ENCODE results near the gene CXXC4.

Gene CXXC4

DNA sequence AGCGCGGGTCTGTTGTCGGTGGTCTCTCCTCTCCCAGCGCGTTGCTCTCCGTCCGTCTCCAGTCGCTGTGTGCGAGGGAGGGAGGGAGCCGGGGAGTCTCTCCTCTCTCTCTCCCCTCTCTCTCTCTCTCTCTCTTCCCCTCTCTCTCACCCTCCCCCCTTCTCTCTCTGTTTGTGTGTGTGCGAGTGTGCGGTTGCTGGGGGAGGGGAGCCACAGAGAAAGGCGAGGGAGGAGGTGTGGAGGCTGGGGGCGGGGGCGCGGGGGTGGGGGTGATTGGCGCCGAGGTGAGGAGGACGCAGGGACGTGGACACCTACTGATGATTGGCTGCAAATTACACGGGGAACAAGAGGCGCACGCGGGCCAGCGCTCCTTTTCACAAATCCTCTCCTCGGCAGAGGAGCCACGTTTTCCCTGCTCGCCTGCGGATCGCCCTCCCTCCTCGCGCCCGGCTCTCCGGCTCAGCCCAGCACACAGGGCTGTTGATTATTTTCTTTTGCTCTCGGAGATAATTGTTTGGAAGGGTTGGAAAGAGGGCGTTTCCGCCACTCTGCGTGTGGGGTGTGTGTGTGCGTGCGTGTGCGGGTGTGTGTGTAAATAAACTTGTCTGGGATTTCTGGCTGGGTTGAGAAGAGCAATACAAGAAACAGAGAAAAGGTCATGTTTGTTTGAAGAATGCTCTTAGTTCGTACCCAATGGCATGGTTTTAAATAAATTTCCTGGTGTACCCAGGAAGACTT lies at the start of gene CXXC4:
Gene CXXC4 (minus strand): TSS at position 73 of the 738 bp plus-strand sequence. CDS start 3,092 bp downstream, outside the sequence.
- no peak for FAIRE-seq

DNA sequence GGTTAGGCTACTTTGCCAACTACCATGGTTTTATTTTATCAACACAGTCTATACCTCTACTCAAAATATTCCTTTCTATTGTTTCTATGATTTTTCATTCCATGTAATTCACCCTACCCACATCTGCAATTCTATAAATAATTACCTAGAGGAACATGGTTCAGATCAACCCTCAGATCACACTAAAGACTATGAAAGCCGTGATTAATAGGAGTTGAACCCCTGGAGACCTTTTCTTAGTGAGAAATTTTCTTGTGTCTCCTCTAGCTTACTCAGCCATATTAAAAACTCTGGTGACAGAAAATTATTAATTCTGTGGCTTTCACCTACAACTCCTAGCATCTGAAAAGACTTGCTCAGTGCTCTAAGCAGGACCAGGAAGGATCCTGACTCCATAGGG lies 38.5 kb upstream of the CXXC4 start:
- FAIRE-seq: no peak

DNA sequence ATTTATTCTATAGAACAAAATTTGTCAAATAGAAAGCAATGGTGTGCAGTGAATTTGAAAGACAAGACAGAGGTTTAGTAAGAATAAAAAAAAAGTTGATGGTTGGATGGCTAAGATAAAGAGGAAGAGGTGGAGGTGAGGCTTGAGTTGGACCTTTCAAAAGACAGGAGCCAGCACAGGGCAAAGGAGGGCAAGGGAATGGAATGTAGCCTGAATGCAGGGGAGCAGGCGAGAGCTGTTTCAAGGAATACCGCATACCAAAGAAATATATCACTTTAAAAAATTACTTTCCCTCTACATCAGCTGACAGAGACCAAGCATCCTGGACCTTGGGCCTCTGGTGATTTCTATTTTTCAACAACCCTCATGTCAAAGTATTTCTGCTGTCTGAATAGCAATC lies 38.0 kb upstream of the CXXC4 start:
- no peak for FAIRE-seq

DNA sequence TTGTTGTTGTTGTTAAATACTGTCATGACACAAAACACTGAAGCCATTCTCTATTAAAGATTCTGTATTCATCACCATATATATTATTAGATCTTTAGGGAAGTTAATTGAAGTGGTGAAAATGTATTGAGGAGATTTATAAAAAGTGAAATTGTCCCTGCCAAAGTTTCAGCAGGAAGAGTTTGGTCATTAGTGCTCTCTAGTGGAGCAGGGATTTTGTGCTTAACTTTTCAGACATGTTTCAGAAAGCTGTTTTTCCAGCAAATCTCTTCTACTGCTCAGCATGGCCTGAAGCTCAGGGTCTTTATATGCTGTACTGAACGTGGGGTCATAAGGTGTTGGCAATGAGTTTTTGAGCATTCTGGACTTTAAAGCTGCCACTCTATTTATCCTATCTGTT lies 36.7 kb upstream of the CXXC4 start:
- no peak for FAIRE-seq

DNA sequence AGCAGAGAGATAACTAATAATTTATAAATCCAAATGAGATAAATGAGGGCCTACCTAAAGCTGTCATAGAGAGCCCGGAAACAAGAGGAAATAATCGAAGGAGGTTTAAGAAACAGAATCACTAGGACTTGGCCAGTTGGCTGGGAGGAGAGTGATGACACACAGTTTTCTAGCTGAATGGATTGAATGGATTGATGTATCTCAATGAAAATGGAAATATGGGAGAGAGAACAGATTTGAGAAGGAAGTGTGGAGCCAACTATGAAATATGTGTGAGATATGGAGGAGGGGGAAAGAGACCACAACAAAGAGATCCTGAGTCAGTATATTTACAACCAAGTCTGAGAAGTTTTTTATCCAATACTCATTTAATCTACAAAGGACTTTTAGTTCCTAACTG lies 35.7 kb upstream of the CXXC4 start:
- no peak for FAIRE-seq

DNA sequence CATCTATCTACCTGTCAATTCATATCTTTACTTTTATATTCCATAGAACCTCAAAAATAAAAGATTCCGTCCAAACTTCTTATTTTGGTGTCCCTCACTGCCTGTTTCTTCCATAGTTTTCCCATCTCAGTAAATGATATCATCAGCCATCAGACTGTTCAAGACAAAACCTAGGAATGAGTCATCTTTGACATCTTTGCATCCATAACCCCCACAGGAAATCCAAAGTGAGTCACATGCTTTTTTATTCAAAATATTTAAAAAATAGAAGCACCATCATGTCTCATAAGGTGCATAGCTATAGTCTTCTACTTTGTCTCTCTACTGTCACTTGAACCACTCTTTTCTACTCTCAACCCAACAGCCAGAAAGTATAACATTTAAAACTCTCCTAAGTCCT lies 29.9 kb upstream of the CXXC4 start:
- FAIRE-seq: no peak

DNA sequence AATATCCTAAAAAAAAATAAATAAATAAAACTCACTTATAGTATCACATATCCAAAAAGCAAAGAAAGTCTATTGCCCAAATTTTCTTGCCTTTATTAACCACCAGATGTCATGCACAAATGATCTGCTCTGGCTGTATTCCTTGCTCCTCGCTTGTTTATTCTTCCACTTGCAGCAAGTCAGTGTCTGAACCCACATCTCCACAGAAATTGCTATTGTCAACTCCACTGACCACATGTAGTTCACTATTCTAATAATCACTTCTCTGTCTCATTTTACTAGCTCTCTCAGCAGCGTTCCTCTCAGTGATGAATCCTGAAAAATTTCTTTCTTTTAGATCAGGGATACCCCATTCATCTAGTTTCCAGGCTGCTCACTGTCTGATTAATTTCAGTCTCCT lies 29.3 kb upstream of the CXXC4 start:
- no peak for FAIRE-seq

DNA sequence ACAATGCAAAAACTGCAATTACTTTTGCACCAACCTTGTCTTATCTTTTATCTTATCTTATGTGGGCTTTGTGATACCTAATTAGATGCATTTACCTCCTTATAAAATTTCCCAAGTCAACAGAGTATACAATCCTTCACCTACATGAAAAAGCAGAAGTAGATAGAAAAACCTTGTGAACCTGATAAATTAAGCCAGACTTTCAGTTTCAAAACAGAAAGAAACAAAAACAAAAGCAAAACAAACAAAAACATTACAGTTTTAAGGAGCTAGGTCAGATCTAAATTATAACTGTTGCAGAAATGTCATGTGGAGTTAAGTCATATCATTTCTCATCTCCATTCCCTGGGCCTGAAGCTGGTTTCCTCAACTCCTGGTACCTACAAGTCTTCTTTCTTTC lies 24.9 kb upstream of the CXXC4 start:
- FAIRE-seq: no peak

DNA sequence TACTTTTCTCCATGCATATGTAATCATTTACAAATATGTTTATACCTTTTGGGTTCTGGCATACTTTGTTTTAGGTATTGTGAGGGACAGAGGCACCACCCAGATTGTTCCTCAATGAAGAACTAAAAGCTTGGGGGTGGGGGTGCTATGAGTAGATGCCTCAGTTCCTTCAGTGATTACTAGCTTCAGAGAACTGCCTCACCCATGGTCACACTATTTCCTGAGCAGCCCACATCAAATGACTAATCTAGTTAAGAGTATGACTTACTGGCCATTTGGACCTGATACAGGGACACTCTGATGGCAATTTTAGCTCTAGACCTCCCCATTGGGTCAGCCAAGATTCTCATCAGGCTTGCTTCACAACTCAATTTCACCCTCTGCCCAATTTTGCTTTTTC lies 22.2 kb upstream of the CXXC4 start:
- FAIRE-seq: no peak

DNA sequence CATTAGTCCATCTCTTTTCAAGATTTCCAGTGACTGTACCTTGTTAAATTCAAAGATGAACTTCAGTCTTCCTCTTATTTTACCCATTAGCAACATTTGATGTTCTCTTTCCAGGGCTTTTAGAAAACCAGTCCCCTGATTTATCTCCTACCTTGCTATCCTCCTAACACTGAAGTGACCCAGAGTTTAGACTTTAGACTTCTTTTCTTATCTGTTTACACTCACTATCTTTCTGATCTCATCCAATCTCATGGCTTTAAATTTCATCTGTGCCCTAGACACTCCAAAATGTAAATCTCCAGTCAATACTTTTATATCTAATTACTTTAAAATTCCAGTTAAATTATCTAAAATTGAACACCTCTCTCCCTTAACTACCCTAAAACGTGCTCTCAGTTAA lies 13.5 kb upstream of the CXXC4 start:
- no peak for FAIRE-seq

DNA sequence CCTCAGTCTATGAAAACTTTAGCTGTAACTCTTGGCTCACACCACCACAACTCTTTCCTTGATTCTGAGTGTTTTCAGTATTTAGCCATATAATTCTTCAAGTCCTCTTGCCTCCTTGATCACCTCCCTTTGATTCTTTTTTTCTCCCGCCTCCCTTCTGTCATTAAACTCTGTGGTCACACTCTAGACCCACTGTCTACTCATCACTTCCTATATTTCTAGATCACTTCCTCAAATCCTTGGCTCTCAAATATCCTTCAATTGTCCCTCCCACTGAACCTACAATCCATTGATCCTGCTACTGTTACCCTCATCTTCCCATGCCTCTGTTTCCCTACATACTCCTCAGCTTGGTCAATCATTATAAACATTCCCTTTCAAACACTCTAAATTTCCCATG lies 12.4 kb upstream of the CXXC4 start:
- FAIRE-seq: no peak

DNA sequence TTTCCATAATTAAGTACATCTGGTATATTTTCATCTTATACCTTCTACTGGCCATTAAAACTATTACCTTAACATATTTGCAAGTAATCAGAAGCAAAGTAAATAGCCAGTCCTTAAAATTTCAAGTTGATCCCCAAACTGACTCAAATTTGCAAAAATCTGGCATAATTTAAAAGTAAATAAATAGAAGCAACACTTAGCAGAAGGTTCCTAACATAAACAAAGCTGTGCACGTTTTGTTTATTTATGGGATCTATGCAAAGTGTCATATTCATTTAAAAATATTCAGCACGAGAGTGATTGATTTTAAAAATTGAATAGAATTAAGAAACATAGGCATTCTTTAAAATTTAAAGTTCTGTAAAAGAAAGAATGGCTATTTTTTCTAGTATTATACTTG lies 9.8 kb upstream of the CXXC4 start:
- FAIRE-seq: no peak

DNA sequence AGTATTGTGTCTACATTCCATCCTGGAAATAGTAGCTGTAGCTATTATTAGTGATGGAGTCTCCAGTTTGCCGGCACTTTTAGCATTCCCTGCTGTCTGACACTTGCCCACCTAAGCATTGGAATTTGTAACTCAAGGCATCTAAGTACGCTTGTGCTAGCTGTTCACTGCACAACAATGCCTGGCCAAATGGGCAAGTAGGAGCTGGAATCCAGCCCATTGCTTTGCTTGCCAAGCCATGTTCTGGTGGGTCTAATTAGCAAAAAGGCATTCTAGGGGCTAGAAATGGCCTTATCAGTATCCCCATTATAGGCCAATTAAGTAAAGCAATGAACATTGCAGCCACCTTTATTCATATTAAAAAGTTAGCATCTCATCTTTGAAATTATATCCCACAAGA lies 7.8 kb upstream of the CXXC4 start:
- no peak for FAIRE-seq

DNA sequence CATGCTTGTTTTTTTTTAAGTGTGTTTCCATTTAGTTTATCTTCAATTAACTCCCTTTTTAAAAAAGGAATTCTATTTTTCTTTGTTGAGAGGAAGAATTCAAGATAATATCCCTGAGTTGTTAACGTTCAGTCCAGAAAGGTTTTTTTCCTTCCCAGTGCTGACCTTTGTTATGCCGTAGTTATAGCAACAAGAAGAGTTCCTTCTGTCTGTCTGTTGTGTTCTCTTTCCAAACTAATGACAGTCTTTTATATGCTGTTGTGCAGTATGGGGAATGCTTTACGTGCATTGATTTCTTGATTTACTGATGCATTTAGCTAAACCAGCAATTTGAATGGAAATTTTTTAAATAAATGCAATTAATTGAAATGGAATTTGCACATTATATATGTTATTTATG lies 6.6 kb upstream of the CXXC4 start:
- FAIRE-seq: peak; percentile 89

DNA sequence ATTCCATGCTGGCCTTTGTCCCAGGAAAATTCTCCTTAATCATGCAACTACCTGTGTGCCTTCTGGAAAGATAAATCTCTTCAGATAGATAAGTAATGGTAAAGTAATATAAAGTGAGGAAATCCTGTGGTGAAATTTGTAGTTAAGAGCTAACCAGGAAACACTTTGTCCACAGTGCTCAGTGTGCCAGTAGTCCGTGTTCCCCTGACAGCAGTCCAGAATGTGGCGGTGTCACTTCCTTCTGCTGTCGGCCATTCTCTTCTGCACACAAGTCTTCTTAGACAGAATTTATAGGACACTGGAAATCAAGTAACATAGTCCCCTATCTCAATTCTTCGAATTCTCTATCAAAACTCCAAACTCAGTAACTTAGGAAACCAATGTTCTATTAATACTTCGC lies 5.7 kb upstream of the CXXC4 start:
- no peak for FAIRE-seq

DNA sequence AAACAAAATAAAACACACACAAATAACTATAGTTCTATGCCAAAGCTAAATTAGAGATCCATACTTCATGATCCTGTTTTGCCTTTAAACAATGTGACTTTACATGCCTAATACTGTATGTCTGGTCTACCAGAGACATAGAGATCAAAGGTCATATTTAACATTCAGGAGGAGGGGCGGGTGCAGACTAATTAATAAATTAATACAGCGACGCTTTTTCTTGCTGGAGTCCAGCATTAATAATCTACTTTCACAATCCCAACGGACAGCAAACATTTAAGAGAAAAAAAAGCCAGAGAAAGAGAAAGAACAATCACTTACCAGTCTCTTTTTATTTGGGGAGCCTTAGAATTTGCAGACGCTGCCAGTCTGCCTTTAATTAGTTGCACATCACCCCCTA lies 509 bp downstream of the CXXC4 start:
- no peak for FAIRE-seq

DNA sequence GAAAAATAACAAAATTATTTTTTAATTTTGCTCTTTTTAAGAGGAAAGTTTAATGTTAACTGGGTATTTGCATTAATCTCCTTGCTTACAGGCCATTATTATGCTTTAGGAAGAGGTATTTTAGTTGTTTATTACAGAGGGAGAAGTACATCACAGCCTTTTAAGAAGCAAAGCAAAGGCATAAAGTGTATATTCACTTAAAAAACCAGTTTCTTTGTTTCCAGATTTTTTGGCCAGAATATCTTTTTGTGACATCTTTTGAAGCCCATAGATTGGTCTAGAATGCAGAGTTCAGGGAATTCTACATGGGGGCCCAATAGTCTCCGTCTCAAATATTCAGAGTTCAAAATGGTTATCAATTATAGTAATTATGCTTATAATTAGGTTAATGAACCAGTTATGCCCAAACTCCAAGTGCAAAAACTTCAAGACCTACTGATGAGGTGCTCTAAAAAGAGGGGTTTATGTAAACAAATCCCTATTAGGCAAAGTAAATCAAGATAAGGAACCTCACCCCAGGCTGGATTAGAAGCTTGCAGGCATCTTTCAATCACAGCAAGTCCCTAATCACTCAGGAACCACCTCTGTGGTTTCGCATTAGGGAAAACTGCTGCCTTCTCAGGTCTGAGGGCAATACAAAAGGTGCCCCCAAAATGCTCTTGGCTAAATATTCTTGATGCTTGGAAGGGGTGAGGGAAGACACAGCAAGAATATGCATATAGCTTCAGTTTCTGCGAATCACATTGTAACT lies 1.4 kb downstream of the CXXC4 start:
- FAIRE-seq: no peak

DNA sequence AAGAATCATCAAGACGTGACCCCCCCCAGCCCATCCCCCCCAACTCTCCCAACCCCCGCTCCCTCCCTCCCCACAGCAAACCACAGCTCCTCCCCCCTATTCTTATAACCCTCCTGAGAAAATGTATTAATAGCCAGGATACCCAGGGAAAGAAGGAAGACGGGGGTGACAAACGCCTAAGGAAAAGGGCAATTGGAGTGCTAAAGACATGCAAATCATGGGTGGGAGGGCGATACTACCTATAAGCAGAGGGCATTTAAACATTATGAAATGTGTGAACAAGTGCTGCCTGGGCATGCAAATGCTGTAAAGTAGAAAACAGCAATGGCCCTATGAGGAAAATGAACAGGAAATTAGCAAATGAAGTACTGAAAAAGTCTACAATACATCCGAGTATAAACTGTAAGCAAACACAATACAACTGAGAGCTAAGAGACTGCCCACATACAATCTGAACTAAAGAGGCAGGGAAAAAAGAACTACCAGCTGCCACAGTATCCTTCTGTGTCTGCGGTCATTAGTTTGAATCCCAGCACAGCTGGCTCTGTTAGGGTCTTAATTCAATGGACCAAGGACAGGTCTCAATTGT lies 2.4 kb downstream of the CXXC4 start:
- no peak for FAIRE-seq

DNA sequence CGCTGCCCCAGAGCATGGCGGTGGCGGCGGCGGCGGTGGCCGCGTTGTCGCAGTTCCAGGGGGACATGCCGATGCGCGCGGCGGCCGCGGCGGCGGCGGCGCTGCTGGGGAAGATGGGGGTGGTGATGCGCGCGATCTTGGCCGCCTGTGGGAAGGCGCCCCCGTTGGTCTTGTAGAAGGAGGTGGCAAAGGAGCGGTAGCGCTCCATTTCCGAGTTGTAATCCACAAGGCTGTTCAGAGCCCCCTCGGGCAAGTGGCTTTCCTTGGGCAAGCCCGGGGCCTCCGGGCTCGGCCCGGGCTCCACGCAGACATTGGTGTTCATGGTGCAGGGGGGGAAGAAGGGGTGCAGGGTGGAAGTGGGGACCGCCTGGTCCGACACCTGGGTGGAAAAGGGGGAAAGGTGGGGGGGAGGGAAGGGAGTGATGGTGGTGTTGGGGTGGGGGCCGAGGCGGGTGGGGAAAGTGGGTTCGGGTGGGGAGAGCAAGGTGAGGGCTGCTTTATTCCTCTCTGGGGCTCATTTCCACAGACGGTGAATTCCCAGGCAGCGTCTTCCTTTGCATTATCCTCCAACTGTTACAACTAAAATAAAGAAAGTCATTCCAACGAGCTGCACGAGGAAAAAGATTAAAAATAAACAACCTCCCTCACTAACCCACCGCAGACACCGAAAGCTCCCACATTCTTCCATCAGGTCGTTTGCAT lies 3.1 kb downstream of the CXXC4 start:
- FAIRE-seq: no peak

DNA sequence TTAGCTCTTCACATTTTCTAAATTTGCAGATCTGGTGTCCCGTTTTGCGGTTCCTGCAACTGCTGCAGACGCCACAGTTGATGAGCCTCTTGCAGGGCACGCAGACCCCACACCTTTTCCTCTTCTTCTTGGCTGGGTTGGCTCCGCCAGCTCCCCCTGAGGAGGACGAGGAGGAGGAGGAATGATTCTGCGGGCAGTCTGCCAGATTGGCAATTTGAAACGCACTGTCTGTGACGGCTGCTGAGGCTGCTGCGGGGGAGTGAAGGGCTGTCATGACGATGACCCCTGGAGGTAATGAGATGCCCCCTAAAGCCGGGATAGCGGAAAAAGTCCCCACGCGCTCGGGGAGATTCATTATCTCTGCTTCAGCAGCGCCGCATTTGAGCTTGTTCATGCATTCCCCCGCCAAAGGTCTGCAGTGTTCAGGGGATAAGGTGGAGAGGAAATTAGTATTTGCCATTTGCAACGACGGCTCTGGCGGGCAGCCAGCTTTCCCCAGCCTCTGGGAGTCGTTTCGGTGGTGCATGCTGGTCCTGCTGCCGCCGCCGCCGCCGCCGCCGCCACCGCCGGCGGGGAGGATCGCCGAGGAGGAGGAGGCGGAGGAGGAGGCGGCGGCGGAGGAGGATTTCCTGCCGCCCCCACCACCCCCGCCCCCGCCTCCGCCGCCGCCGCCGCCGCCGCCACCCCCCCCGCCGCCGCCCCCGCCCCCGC lies 3.8 kb downstream of the CXXC4 start:
- no peak for FAIRE-seq

DNA sequence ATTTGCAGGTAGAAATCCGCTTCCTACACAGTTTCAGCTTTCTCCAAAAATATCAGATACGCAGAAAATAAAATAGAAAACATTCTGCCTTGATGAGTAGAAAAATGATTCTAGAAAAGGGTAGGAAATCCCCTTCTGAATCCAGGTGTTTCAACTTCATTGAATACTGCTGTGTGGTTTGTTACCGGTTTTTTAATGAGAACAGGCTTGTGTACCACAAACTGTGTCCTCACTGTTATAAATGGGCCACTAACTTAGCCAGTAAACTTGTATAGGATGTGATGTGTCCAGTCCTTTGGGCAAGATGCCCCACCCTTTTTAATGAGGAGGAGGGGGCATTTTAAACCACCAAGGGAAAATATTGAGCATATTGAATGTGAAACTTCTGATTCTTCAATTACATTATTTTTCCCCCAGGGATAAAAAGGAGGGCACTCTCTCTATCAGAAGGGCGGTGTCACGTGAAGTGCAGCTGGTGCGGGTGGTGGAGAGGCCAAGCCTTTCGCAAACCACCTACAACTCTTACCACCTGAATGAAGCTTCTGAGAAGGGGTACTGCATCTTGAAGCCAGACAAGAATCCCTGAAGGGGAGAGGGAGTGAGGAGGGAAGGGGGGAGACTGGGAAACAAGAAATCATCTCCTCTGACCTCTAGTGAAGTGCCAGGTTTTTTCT lies 4.5 kb downstream of the CXXC4 start:
- peak; percentile 64 for FAIRE-seq

DNA sequence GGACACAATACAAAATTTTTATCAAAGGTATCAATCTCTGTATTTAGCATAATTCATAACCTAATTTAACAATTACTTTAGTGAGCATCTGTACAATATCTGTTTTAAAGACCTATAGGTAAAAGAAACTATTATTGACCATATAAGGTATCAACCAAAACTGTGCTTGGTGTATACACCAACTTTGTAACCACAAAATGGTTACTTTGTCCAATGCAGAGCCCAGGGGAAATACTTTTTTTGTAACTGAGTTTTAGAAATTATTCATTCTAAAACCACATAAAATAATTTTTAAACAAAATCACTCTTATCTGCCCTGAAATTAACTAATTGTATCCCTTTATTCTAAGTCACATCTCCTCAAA lies 5.0 kb downstream of the CXXC4 start:
- FAIRE-seq: peak; percentile 13

DNA sequence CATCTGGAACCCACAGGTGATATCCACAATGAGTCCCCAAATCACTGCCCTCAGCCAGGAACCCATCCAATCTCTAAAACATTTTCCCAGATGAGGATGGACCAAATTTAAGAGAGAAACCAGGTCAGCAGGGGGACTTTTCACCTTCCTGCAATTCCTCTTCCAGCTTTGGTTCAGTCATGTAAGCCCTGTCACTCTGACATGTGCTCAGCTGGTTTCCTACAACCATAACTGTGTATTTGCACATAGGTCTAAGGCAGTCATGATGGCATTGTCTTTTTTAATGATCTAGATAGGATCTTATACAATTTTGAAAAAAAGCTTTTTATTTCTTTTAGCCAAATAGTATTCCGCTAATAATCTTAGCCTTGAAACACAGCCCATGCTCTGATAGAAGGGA lies 6.5 kb downstream of the CXXC4 start:
- no peak for FAIRE-seq

Data from islet of Langerhans (tissue), 1 donor.